Astrocyte (in vitro differentiated cells and primary cell): ENCODE measurements around the gene PRKCH.

Experiments
- EZH2 ChIP-seq: IDR thresholded peaks from 2 replicates; pipeline ENCODE4 v1.6.1; 2012; ENCODE audit warnings: mild to moderate bottlenecking, low read length, inconsistent platforms; ENCODE audit not compliant: insufficient read depth
- TF ChIP-seq, protein P1 (sequence below): IDR thresholded peaks from 2 replicates; pipeline ENCODE4 v1.5.1; 2011; ENCODE audit warnings: low read depth, mild to moderate bottlenecking, inconsistent platforms, low read length, moderate library complexity; ENCODE audit not compliant: insufficient read depth

DNA sequence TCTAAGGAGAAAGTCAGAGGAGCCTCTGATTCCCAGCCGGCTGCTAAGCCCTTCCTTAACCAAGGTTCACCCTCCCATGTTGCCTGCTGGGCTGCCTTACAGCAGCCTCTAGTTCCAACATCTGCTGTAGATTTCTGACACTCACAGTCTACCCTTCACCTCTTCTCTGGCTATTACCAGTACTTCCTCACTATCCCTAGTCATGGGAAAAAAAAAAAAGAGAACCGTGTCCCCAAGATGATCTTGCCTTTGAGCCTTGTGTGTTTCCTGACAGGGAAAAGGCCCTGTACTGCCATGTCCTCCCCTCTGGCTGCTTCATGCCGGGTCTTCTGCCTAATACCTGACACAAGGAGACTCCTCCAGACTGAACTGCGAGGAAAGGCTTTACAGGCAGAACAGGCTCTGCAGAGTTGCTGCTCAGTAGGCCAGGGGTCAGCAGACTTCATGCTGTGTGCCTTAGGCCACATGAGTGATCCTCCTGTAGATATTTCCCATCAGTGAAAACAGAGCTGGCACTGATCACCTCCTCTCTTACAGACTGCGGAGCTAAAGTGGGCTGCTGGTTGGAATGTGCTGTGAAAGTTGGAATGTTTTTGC lies 46.8 kb downstream of the PRKCH start:
- TF ChIP-seq, protein P1, sequence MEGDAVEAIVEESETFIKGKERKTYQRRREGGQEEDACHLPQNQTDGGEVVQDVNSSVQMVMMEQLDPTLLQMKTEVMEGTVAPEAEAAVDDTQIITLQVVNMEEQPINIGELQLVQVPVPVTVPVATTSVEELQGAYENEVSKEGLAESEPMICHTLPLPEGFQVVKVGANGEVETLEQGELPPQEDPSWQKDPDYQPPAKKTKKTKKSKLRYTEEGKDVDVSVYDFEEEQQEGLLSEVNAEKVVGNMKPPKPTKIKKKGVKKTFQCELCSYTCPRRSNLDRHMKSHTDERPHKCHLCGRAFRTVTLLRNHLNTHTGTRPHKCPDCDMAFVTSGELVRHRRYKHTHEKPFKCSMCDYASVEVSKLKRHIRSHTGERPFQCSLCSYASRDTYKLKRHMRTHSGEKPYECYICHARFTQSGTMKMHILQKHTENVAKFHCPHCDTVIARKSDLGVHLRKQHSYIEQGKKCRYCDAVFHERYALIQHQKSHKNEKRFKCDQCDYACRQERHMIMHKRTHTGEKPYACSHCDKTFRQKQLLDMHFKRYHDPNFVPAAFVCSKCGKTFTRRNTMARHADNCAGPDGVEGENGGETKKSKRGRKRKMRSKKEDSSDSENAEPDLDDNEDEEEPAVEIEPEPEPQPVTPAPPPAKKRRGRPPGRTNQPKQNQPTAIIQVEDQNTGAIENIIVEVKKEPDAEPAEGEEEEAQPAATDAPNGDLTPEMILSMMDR: no peak
- no peak for TF ChIP-seq EZH2
